NCI-H1417 (cell line): Measurements from ENCODE around the gene CAMK1G.

Experiments used
- DNase-seq, 3 experiments: peaks; one replicate each; lab custom pipeline; 2025; lab: John Stamatoyannopoulos, UW

Gene CAMK1G

DNA sequence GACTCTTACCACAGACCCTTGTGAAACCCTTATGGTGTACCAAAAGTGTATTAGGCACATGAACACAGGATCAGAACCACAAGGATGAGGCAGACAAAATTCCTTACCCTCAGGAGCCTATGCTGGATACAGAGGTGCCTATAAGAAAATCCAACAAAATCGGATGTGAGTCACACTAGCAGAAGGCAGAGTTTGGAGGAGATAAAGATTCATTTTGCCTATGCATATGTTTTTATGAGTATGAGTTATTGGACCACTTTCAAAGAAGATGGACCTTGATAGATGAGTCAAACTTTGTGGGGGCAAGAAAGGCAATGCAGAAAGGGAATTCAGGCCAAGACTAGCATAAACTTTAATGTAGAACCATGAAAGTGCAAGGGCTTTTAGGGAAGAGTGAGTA, 17.0 kb downstream of the CAMK1G start:
- DNase-seq: no peak

DNA sequence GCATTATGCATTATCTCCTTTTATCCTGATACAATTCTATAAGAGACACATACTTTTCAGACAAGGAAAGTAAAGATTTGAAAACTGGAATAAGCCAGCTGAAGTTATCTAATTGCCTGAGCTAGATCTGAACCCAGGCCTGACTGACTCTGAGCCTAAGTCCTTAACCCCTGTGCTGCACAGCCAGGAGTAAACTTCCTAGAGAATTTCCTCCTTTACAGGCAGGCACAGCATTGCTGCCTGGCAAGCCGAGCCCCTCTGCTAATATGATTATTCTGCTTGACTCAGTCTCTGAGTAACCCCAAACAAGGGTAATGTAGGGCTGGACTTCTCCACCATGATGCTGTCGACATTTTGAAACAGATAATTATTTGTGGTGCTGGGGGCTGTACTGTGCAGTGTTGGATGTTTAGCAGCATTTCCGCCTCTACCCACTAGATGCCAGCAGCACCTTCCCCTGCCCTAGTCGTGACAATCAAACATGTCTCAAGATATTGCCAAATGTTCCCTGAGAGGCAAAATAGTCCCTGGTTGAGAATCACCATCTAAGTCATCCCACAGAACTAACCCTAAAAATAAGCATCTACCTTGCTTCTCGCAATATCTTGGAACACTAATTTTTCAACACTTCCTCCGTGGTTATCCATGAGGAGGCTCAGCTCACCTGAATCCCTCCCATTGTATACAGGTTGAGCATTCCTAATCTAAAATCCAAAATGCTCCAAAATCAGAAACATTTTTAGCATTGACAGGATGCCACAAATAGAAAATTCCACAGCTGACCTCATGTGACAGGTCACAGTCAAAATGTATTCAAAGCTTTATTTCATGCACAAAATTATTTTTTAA, 18.5 kb downstream of the CAMK1G start:
- DNase-seq: peak in 2 of 3 experiments; percentile 30 to 63

DNA sequence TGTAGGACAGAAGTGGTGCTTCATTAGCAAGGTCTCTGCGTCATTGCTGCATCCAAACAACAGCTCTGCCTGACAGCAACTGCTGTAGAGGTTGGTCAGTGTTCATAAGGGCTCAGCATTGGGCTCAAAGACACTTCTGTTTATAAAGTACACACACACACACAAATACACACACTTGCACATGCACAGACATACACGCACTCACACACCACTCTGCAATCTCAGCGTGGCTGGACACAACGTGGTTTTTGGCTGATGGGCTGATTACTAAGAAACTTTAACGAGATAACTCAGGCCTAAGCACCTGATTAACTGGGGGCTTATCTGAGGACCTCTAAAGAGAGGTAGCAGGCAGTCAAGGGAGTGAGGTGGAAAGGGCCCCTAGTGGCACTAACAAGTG, 20.4 kb downstream of the CAMK1G start:
- DNase-seq: no peak

DNA sequence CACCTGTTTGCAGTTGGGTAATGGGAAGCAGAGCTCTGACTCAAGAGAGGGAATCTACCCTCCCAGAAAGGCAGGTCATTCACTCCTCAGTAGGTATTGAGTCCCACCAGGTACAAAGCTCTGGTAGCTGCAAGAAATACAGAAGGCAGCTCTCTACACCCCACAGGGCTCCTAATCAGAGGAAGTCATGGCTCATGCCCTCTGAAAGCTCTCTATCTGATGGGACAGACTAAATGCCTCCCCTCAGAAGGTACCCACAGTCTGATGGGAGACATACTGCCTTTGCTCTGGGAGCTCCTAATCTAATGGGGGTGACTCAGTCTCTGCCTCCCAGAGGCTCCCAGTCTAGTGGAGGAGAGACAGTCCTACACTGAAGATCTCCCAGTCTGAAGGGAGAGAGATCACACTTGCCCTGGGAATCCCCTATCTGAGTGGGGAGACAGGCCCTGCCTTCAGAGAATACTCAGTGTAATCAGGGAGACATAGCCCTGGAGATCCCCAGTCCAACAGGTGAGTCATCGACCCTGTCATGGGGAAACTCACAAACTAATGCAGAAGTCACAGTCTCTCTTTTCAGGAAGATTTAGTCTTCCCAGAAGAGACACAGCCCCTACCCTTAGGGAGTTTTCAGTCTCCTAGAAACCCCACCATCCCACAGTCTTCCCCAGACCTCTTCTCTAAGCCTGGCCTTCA, 23.7 kb downstream of the CAMK1G start:
- no peak for DNase-seq

DNA sequence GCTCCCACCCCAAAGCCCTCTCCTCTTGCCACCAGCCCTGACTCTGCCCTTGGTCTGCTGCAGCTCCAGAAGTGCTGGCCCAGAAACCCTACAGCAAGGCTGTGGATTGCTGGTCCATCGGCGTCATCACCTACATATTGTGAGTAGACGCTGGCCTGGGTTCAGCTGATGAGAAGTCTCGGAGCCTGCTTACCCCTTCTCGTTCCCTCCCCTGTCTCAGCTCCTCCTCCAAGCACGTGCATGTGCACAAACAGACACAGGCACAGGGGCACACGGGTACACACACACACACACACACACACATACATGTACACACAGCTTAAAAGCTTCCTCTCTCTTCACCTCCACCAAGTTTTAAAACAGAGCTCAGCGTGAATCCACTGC, 24.3 kb downstream of the CAMK1G start:
- no peak for DNase-seq

DNA sequence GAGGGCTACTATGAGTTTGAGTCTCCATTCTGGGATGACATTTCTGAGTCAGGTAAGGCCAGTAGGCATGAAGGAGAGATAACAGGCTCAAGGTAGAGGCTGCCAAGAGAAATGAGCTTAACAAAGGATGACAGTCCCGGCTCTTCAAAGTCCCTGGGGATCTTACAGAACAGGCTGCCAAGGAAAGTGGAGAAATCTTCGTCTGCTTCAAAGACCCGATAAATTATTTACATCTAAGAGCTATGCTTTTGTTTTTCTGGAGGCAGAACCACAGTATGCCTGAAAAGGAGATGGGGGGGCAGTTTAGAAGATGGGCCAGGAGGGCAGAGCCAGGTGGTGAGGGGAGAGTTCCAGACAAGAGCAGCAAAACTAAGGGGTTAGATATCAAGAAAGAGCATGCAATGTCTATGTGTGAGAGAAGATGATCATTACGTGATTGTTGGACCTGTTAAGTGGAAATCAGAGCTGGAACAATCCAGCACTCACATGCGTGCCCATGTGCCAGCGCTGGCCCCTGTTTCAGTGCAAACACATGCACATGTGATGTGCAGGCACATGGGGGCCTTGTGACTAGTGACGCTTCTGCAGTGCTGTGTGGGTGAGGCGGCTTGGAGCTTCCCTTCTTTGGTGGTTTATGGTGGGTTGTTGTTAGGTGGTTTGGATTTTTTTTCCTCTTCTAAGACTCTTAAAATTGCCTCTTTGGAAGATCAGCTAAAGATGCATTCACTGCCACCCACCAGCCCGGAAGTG, 25.7 kb downstream of the CAMK1G start:
- DNase-seq: peak in 1 of 3 experiments; percentile 4

DNA sequence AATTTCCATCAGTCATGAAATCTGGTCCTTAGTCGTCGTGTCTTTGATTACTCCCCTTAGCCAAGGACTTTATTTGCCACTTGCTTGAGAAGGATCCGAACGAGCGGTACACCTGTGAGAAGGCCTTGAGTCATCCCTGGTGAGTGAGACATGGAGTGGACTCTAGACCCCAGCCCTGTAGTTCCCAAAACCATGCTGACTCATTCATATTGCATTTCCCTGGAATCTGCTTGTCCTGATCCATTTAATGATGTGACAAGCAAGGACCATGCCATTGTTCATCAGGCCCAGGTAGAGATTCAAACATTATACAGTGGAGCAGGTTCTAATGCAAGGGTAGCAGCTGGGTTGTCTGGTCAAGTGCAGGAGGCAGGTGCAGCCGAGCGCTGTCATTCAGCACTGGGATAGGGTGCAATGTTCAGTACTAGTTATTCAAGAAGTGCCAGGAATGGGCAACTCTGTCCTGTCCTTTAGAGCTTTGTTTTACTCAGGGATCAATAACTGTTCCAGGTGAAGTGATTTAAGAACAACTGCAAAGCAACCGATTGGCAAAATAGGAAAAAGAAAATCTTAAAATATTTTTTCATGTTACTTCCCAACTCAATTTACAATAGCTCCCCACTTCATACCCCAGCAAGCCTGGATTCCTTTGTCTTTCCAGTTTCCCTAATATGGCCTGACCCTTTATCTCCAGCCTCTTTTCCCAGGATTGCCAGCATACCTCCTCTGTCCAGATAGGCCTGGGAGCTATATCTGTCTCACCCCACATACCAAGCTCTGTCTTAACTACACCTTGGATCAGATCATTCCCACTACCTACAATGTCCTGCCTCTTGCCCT, 26.5 kb downstream of the CAMK1G start:
- no peak for DNase-seq

DNA sequence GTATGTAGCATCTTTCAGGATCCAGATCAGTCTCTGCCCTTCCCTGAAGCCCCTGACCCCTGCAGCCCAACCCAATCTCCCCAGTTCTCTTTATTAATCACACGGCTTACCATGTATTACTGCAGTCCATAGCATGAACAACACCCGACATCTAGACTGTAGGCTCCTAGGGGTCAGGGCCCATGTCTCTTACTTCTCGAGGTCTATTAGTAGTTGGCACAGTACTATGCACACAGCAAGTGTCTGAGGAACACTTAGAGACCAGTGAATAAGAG, 27.1 kb downstream of the CAMK1G start:
- no peak for DNase-seq

DNA sequence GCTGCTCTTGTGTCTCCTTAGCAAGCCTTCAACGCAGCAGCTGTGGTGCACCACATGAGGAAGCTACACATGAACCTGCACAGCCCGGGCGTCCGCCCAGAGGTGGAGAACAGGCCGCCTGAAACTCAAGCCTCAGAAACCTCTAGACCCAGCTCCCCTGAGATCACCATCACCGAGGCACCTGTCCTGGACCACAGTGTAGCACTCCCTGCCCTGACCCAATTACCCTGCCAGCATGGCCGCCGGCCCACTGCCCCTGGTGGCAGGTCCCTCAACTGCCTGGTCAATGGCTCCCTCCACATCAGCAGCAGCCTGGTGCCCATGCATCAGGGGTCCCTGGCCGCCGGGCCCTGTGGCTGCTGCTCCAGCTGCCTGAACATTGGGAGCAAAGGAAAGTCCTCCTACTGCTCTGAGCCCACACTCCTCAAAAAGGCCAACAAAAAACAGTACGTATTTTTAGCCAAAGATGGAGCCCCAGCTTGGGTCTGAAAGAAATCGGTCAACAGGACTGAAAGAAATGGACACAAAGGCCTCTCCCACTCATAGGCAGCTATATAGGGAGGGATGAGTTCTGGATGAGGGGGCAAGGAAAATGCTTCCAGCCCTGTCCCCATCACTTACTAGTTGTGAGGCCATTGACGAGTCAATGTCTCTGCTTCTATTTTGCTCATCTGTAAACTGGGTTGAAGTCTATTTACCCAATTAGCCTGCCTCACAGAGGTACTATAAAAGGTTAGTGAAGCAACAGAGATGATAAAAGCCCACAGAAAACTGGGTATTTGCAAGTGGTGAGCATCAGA, 28.5 kb downstream of the CAMK1G start:
- DNase-seq: no peak

DNA sequence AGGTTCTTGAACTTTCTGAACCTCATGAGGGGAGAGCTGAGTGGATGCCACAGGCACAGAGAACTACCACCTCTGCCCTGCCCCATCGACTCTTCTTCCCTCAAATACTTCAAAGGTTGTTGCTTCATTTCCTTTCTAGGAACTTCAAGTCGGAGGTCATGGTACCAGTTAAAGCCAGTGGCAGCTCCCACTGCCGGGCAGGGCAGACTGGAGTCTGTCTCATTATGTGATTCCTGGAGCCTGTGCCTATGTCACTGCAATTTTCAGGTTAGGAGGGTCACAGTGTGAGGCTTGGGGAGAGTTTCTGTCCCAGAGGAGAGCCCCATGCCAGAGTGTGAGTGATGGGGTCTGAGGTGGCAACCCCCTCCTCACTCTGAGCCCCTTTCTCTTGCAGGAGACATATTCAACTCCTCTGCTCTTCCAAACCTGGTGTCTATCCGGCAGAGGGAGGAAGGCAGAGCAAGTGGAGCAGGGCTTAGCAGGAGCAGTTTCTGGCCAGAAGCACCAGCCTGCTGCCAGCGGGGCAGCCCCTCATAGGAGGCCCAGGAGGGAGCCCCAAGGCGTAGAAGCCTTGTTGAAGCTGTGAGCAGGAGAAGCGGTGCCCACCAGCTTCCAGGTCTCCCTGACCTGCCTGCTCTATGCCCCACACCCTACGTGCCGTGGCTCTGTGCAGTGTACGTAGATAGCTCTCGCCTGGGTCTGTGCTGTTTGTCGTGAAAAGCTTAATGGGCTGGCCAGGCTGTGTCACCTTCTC, 29.3 kb downstream of the CAMK1G start:
- DNase-seq: no peak

DNA sequence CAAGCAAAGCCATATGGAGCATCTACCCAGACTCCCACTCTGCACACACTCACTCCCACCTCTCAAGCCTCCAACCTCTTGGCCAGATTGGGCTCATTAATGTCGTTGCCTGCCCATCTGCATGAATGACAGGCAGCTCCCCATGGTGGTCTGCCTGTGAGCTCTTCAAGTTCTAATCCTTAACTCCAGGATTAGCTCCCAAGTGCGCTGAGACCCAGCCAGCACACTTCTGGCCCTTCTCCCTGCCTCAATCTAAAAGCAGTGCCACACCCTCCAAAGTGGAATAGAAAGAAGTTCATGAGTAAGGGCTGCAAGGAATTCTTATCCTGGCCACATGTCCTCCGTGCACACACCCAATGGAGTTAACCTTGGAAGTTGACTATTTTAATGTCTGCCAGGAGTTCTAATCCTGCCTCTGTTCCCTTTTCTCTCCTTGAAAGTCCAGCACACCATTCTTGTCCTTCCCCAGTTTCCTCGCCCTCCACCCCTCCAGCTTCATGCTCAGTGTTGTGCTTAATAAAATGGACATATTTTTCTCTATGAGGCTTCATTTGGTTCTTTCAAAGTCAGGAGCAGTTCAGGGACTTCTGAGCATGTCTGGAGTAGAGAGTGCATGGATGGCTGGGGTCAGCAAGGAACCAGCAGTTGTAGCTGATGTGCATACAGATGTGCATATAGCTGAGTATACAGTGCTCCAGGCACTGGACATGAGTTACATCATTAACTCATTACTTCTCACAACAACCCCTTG, 30.1 kb downstream of the CAMK1G start:
- DNase-seq: no peak

DNA sequence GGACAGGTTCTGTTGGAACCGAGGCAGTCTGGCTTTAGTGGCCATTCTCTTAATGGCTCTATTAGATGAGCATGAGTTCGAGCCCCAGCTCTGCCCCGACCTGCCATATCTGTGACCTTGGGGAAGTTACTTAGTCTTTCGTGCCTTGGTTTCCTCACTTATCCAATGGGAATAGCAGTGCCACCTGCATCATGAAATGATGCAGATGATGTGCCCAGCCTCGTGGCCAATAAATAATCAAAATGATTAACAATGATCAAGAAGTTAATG, 30.6 kb downstream of the CAMK1G start:
- DNase-seq: no peak

DNA sequence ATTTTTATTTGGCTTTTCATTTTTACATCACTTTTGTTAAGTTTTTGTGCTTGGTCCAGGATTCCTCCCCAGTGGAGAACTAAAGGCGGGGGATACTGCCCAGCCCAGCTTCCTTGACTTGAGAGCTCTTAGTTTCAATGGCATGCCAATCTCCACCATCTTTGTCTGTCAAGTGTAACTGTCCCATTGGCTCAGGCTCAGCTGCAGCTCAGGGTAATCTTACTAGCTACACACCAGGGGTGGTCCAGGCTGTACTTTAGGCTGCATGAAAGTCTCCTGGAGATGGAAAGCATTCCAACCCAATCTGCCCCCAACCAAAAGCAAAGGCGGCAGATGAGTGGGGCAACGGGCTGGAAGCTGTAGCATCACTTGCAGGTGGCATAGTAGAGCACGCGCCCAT, 31.4 kb downstream of the CAMK1G start:
- no peak for DNase-seq

DNA sequence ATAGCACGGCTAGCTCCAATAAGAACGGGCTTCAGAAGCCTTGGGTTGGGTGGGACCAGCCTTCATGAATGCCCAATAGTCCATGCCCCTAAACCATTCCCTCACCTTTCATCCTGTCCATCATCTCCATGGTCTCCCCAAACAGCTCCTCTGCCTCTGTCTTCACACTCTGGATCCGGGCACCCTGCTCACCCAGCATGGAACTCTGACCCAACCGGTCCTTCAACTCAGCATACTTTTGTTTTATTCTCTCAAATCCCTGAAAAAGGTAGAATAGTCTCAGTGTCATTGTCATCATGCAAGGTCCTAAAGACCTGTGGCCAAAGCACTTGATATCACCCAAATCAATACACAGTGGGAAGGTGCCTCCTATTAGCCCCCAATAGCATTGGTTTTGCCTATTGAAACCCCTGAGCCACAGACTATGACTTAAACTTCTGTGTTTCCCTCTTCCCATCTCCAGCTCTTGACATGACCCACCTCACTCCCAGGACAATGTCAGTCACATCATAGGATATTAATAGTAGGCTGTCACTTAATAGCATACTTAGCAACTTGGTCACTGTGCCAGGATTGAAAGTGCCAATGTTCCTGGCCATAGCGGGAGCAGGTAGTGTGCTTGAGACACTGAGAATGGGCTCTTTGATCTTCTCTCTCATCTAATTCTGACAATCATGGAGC, 33.0 kb downstream of the CAMK1G start:
- DNase-seq: no peak

DNA sequence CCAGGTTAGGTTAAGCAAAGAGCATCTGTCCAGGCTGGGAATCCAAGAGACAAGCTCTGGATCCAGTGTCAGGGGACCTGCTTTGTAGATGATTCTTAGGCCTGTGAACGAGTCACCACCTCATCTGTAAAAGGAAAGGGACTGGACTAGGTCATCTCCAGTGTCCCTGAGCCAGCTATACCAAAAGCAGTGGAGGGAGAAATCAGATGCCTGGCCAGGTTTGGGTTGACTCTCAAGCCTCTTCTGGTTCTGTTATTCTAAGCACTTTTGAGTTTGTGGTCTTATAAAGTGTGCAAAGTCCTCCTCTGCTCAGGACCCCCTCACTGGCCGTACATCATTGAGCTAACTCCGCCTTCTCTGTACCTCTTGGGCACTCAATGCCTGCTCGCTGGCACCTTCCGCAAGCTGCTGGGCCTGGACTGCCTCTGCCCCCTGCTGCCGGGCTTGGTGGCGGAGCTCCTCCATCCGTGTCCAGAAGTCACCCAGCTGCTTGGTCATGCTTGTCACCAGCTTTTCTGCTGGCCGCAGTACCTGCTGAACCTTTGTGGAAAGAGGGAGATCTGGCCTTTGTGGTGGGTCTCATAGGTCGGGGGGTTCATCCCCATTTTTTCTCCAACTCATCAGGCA, 33.6 kb downstream of the CAMK1G start:
- DNase-seq: no peak

DNA sequence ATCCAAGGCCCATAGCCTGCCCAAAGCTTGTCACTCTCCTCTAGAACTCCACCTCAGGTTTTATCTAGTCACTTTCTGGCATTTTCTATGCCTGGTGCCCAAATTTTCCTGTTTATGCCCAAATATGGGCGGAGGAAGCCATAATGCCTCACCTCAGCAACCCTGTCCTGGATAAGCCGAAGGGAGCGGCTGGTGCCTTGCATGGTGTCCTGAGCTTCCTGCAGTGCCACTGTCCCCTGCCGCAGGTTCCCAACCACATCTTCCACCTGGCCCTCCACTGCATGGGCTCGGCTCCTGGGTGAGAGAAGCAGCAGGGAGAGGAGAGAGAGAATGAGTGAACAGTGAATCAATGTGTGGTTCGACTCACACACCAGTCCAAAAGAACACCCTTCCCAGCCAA, 34.2 kb downstream of the CAMK1G start:
- no peak for DNase-seq

DNA sequence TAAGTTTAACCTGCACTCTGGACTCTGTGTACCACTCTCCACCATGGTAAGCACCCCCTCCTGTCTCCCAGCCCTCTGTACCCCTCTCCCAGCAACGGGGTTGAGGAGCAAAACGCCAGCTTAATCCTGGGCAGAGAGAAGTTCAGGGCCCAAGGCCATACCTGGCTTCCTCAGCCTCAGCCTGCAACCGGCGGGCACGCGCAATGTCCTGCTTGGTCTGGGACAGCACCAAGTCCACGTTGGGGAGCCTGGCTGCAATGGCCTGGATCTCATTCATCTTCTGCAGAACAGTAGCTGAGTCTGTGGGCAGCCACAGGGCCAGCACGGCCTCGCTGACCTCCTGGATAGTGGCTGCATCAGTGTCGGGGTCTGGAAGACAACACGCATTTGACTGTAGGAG, 34.8 kb downstream of the CAMK1G start:
- DNase-seq: no peak

DNA sequence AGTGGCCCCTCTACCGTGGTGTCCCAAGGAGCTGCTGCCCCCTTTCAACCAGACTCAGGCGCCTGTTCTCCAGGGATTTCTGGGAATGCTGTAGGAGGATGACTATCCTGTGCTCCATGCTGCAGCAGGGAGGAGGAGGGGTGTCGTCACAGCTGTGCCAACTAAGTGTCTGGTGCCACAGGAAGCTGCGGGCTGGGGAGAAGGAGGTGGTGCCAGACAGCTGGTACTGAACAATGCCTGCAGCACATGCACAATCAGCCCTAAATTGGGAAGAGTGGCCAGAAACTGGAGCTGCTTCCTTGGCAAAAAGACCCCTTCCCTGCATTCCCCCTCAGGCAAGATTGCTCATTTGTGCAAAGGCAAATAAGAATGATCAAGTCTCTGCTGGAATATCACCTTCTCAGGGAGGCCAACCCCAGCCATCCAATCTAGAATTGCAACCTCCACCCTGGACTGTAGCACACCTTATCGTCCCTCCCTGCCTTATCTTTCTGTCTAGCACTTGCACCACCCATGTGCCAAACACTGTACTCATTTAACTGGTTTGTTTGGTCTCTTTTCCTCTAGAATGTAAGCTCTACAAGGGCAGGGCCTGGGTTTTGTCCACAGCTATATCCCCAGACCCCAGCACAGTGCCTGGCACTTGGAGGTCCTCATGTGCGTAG, 35.4 kb downstream of the CAMK1G start:
- peak in 2 of 3 experiments; percentile 22 to 40 for DNase-seq
